ENCODE results near the gene DTX4. TPM values are rescaled to one million over a fixed set of nuclear protein-coding genes. Genes with fewer than 3 reads are reported as not detected.
A peak's percentile ranks its signal among the peaks of the same experiment; 100 is the strongest.

Gene DTX4
- total RNA-seq, 4 donors from 2014 or later: 3.1 to 8.8 (median 4.5) TPM

- DNase-seq (ENCODE audit: extremely low spot score): no peak
- intact Hi-C loops (cut with DNase I): no loop called here
- H3K36me3 ChIP-seq: peaks cover 0 to 21% (median 13%) of the 10 kb centered on the region in 4 donors
- 88% methylated on average over 3 of the region's 3 CpGs for WGBS
- H3K9me3 ChIP-seq: no peaks in the 10 kb centered on the region
- no peaks in the 10 kb centered on the region for H3K27me3 ChIP-seq
- H3K4me3 ChIP-seq: no peak overlapping the region
- H3K4me1 ChIP-seq: peaks cover 7 to 50% (median 30%) of the 10 kb centered on the region in 4 donors
- H3K27ac ChIP-seq (replicated peaks in 1 of 4): peak overlapping the region in 3 of 4 donors; percentile 1 to 28 (median 5)
- TF ChIP-seq, protein P1, sequence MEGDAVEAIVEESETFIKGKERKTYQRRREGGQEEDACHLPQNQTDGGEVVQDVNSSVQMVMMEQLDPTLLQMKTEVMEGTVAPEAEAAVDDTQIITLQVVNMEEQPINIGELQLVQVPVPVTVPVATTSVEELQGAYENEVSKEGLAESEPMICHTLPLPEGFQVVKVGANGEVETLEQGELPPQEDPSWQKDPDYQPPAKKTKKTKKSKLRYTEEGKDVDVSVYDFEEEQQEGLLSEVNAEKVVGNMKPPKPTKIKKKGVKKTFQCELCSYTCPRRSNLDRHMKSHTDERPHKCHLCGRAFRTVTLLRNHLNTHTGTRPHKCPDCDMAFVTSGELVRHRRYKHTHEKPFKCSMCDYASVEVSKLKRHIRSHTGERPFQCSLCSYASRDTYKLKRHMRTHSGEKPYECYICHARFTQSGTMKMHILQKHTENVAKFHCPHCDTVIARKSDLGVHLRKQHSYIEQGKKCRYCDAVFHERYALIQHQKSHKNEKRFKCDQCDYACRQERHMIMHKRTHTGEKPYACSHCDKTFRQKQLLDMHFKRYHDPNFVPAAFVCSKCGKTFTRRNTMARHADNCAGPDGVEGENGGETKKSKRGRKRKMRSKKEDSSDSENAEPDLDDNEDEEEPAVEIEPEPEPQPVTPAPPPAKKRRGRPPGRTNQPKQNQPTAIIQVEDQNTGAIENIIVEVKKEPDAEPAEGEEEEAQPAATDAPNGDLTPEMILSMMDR (IDR thresholded peaks at IDR 0.05): no peak
- no peak for TF ChIP-seq EP300 (IDR thresholded peaks at IDR 0.05)
Measured at GRCh38 chr11:59187035-59187434, 15.1 kb downstream of the DTX4 start.

DNA sequence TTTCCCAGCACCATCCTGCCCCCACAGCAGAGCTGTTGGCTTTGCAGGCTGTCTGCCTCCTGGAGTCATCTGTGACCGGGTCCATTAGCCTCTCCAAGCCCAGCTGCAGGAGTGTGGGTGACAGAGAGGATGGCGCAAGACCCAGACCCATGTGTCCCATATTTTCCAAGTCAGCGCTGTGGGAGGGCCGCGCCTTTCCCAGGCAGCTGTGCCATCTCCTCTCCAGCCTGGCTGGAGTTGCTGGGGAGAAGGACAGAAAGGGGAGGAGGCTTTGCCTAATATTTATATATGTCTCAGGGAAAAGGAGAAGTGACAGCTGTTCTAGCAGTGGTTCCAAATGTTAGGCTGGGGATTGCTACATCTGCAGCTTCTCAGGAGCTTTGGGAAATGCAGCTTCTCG lies 15.7 kb downstream of the DTX4 start:
- Histone ChIP-seq H3K4me3 (no peak overlapping the region), H3K36me3 (peaks cover 0 to 21% (median 14%) of the 10 kb centered on the region in 4 donors), H3K27me3 (no peaks in the 10 kb centered on the region), H3K27ac (replicated peaks in 1 of 4) (peak overlapping the region in 2 of 4 donors; percentile 5 to 28), H3K4me1 (peaks cover 7 to 50% (median 30%) of the 10 kb centered on the region in 4 donors), H3K9me3 (no peaks in the 10 kb centered on the region)
- intact Hi-C loops (cut with DNase I): no loop called here
- 74% methylated on average over 6 of the region's 6 CpGs for WGBS
- TF ChIP-seq POLR2AphosphoS5 (IDR thresholded peaks at IDR 0.05): peak; percentile 55 to 63
- no peak for TF ChIP-seq EP300 (IDR thresholded peaks at IDR 0.05)
- peak; percentile 95 for DNase-seq (ENCODE audit: extremely low spot score)

DNA sequence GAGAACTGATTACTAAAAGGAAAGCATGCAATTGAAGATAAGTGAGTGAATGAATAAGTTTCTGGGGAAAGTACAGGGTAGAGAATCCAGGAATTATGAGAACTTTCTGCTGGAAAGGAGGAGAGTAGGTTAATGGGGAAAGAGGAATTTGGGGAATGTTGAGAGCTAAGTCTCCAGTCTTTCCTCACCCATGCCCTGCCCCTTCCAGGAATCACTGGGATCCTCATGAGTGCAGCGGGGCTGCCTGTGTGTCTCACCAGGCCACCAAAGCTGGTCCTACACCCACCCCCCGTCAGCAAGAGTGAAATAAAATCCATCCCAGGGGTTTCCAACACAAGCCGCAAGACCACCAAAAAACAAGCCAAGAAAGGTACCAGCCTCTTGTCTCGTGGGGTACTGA lies 17.0 kb downstream of the DTX4 start:
- no peak for DNase-seq (ENCODE audit: extremely low spot score)
- Histone ChIP-seq H3K4me3 (no peak overlapping the region), H3K4me1 (peaks cover 7 to 42% (median 26%) of the 10 kb centered on the region in 4 donors), H3K27ac (replicated peaks in 1 of 4) (no peak overlapping the region), H3K9me3 (no peaks in the 10 kb centered on the region), H3K36me3 (peaks cover 0 to 27% (median 17%) of the 10 kb centered on the region in 4 donors), H3K27me3 (no peaks in the 10 kb centered on the region)
- 78% methylated on average over 4 of the region's 4 CpGs for WGBS
- no peak for TF ChIP-seq POLR2AphosphoS5 (IDR thresholded peaks at IDR 0.05)
- TF ChIP-seq POLR2A (IDR thresholded peaks at IDR 0.05; ENCODE audit: low read depth): no peak
- TF ChIP-seq, protein P1 (IDR thresholded peaks at IDR 0.05): no peak
- TF ChIP-seq EP300 (IDR thresholded peaks at IDR 0.05): no peak
- intact Hi-C loops (cut with DNase I): no loop called here

DNA sequence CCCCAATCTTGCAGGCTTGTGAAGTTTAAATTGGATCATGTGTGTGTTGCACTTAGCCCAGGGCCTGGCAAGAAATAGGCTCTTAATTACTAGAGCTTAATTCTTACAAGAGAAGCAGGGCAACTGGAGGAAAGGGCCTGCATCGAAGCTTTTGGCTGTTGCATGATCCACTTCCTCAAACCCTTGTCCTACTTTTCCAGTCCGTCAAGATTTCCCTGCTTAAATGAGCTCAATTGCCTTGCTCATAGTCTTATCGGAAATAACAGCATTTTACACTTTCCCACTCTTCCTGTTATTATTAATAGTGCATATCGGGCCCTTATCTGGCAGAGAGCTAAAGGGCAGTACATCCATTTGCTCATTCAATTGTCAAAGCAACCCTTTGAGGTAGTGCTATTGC lies 18.1 kb downstream of the DTX4 start:
- no peak overlapping the region for H3K4me3 ChIP-seq
- no peaks in the 10 kb centered on the region for H3K27me3 ChIP-seq
- no peaks in the 10 kb centered on the region for H3K9me3 ChIP-seq
- WGBS: 50% methylated on average over 4 of the region's 4 CpGs
- TF ChIP-seq POLR2AphosphoS5 (IDR thresholded peaks at IDR 0.05) (no peak), POLR2A (IDR thresholded peaks at IDR 0.05; ENCODE audit: low read depth) (no peak), EP300 (IDR thresholded peaks at IDR 0.05) (no peak)
- TF ChIP-seq, protein P1 (IDR thresholded peaks at IDR 0.05): no peak
- peaks cover 7 to 34% (median 24%) of the 10 kb centered on the region in 4 donors for H3K4me1 ChIP-seq
- H3K27ac ChIP-seq (replicated peaks in 1 of 4): no peak overlapping the region
- H3K36me3 ChIP-seq: peaks cover 0 to 35% (median 24%) of the 10 kb centered on the region in 4 donors
- DNase-seq (ENCODE audit: extremely low spot score): no peak
- intact Hi-C loops (cut with DNase I): no loop called here

GRCh38 chr11:59191095-59191494 lies 19.2 kb downstream of the DTX4 start:
- H3K27ac ChIP-seq (replicated peaks in 1 of 4): no peak overlapping the region
- H3K36me3 ChIP-seq: peaks cover 0 to 40% (median 27%) of the 10 kb centered on the region in 4 donors
- intact Hi-C loops (cut with DNase I): no loop called here
- DNase-seq (ENCODE audit: extremely low spot score): no peak
- H3K27me3 ChIP-seq: no peaks in the 10 kb centered on the region
- no peaks in the 10 kb centered on the region for H3K9me3 ChIP-seq
- H3K4me1 ChIP-seq: peaks cover 7 to 25% (median 18%) of the 10 kb centered on the region in 4 donors
- no peak overlapping the region for H3K4me3 ChIP-seq
- WGBS: 92% methylated on average over 4 of the region's 4 CpGs
- TF ChIP-seq EP300 (IDR thresholded peaks at IDR 0.05) (no peak), POLR2AphosphoS5 (IDR thresholded peaks at IDR 0.05) (no peak)

DNA sequence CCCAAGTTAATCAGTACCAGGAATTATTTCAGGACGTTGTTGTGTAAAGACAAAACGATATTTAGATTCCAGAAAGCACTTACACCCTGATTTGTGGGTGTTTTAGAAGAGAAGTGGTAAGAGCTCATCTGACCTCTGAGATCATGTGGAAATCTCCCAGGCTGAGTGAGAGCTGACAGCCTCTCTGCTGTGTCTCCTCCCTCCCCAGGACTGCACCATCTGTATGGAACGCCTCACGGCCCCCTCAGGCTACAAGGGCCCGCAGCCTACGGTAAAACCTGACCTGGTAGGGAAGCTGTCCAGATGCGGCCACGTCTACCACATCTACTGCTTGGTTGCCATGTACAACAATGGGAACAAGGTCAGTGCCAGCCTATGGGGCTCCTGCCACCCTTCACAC lies 20.0 kb downstream of the DTX4 start:
- DNase-seq (ENCODE audit: extremely low spot score): no peak
- 97% methylated on average over 8 of the region's 8 CpGs for WGBS
- H3K4me3 ChIP-seq: no peak overlapping the region
- H3K27me3 ChIP-seq: no peaks in the 10 kb centered on the region
- H3K9me3 ChIP-seq: no peaks in the 10 kb centered on the region
- H3K4me1 ChIP-seq: peaks cover 5 to 24% (median 11%) of the 10 kb centered on the region in 4 donors
- peaks cover 0 to 44% (median 29%) of the 10 kb centered on the region in 4 donors for H3K36me3 ChIP-seq
- H3K27ac ChIP-seq (replicated peaks in 1 of 4): no peak overlapping the region
- TF ChIP-seq POLR2A (IDR thresholded peaks at IDR 0.05; ENCODE audit: low read depth) (no peak), POLR2AphosphoS5 (IDR thresholded peaks at IDR 0.05) (no peak), EP300 (IDR thresholded peaks at IDR 0.05) (no peak)
- TF ChIP-seq, protein P1 (IDR thresholded peaks at IDR 0.05): no peak
- intact Hi-C loops (cut with DNase I): no loop called here

All from esophagus muscularis mucosa (tissue), 4 donors.